ENCODE results near the gene IBSP.

The IBSP gene

GRCh38 chr4:87848622-87849351 lies 49.4 kb downstream of the IBSP start:
- TF ChIP-seq ZNF274 (IDR thresholded peaks at IDR 0.05; ENCODE audit: low read depth, low read length): no peak
- no peak overlapping the region for H3K4me3 ChIP-seq (ENCODE audit: low read length)

GRCh38 chr4:87849612-87850011 lies 50.3 kb downstream of the IBSP start:
- TF ChIP-seq ZNF274 (IDR thresholded peaks at IDR 0.05; ENCODE audit: low read depth, low read length): no peak
- H3K4me3 ChIP-seq (ENCODE audit: low read length): no peak overlapping the region

GRCh38 chr4:87851332-87851731 lies 52.0 kb downstream of the IBSP start:
- no peak overlapping the region for H3K4me3 ChIP-seq (ENCODE audit: low read length)
- TF ChIP-seq ZNF274 (IDR thresholded peaks at IDR 0.05; ENCODE audit: low read depth, low read length): no peak

GRCh38 chr4:87851953-87852352 lies 52.6 kb downstream of the IBSP start:
- no peak overlapping the region for H3K4me3 ChIP-seq (ENCODE audit: low read length)
- TF ChIP-seq ZNF274 (IDR thresholded peaks at IDR 0.05; ENCODE audit: low read depth, low read length): no peak

GRCh38 chr4:87853108-87853507 lies 53.8 kb downstream of the IBSP start:
- no peak for TF ChIP-seq ZNF274 (IDR thresholded peaks at IDR 0.05; ENCODE audit: low read depth, low read length)
- no peak overlapping the region for H3K4me3 ChIP-seq (ENCODE audit: low read length)

GRCh38 chr4:87853891-87854290 lies 54.5 kb downstream of the IBSP start:
- no peak for TF ChIP-seq ZNF274 (IDR thresholded peaks at IDR 0.05; ENCODE audit: low read depth, low read length)
- H3K4me3 ChIP-seq (ENCODE audit: low read length): no peak overlapping the region

- TF ChIP-seq ZNF274 (IDR thresholded peaks at IDR 0.05; ENCODE audit: low read depth, low read length): no peak
- H3K4me3 ChIP-seq (ENCODE audit: low read length): no peak overlapping the region
Measured at GRCh38 chr4:87855559-87855958, 56.2 kb downstream of the IBSP start.

- H3K4me3 ChIP-seq (ENCODE audit: low read length): no peak overlapping the region
- TF ChIP-seq ZNF274 (IDR thresholded peaks at IDR 0.05; ENCODE audit: low read depth, low read length): no peak
Measured at GRCh38 chr4:87856816-87857215, 57.5 kb downstream of the IBSP start.

- no peak overlapping the region for H3K4me3 ChIP-seq (ENCODE audit: low read length)
- TF ChIP-seq ZNF274 (IDR thresholded peaks at IDR 0.05; ENCODE audit: low read depth, low read length): no peak
Measured at GRCh38 chr4:87857789-87858188, 58.4 kb downstream of the IBSP start.

Data from GM08714 (cell line).